Caco-2 (cell line): ENCODE results near the gene ATP9A. TPM values are rescaled to one million over a fixed set of nuclear protein-coding genes. Genes with fewer than 3 reads are reported as not detected.

Source experiments
- BruUV-seq: library from RNA; stranded (reverse); fragments of 400-500 nt; replicated peaks from 2 replicates; lab custom pipeline; 2021; lab: Mats Ljungman, UMichigan
- CTCF ChIA-PET: fragments of 300-600 bp; sonication (Branson Sonifier 250); formaldehyde crosslinking; loops from one replicate; lab custom pipeline; 2022; ENCODE audit warnings: antibody characterized with exemption; lab: Charles Lee
- POLR2A ChIA-PET: fragments of 300-600 bp; sonication (Branson Sonifier 250); formaldehyde crosslinking; loops from one replicate; lab custom pipeline; 2022; ENCODE audit warnings: antibody characterized with exemption; lab: Charles Lee
- DNase-seq, 2 experiments: peaks; one replicate each; pipeline versions ENCODE4 v3.0.0 to v3.0.0-alpha.2; 2020 to 2022
- H3K27me3 ChIP-seq: replicated peaks from 2 replicates; pipeline ENCODE4 v1.6.0; 2011; ENCODE audit warnings: low read length; ENCODE audit not compliant: control insufficient read depth, insufficient read depth
- H3K36me3 ChIP-seq: 2 replicates; pipeline ENCODE4 v1.5.1; 2011; ENCODE audit warnings: low read length; ENCODE audit not compliant: control insufficient read depth, insufficient read depth
- H3K4me1 ChIP-seq: fragments of 250-450 bp; sonication (Bioruptor Pico); 2 replicates; pipeline ENCODE4 v1.5.1; 2020; ENCODE audit warnings: mild to moderate bottlenecking
- H3K4me3 ChIP-seq: 2 replicates; pipeline ENCODE4 v1.5.1; 2011; ENCODE audit warnings: low read depth, mild to moderate bottlenecking, control low read depth, low read length
- H3K9me3 ChIP-seq: fragments of 250-450 bp; sonication (Bioruptor Pico); 2 replicates; pipeline ENCODE4 v1.5.1; 2020; ENCODE audit warnings: mild to moderate bottlenecking, moderate library complexity
- H3K27ac Mint-ChIP-seq: one replicate; pipeline ENCODE4 v1.8.0; 2022; ENCODE audit warnings: mixed read lengths; ENCODE audit not compliant: unreplicated experiment
- H3K27me3 Mint-ChIP-seq: one replicate; pipeline ENCODE4 v1.8.0; 2022; ENCODE audit warnings: mixed read lengths; ENCODE audit not compliant: insufficient read depth, unreplicated experiment
- H3K36me3 Mint-ChIP-seq: one replicate; pipeline ENCODE4 v1.8.0; 2022; ENCODE audit warnings: mild to moderate bottlenecking, mixed read lengths; ENCODE audit not compliant: insufficient read depth, unreplicated experiment
- H3K4me1 Mint-ChIP-seq: one replicate; pipeline ENCODE4 v1.8.0; 2022; ENCODE audit warnings: low read depth, mixed read lengths; ENCODE audit not compliant: unreplicated experiment
- H3K4me3 Mint-ChIP-seq: one replicate; pipeline ENCODE4 v1.8.0; 2022; ENCODE audit warnings: mild to moderate bottlenecking, moderate library complexity, mixed read lengths; ENCODE audit not compliant: unreplicated experiment
- H3K9me3 Mint-ChIP-seq: one replicate; pipeline ENCODE4 v1.8.0; 2022; ENCODE audit warnings: mixed read lengths; ENCODE audit not compliant: unreplicated experiment
- intact Hi-C: fragments of 100-400 bp; cut with micrococcal nuclease; formaldehyde crosslinking; loops from one replicate; pipeline ENCODE4 v1.10.0; 2022; ENCODE audit not compliant: unreplicated experiment
- total RNA-seq: library from RNA; stranded (reverse); gene quantifications from 2 replicates; pipeline ENCODE4 v1.2.3, GENCODE V29; 2022
- TF ChIP-seq, protein P1 (sequence below), 2 experiments: fragments of 200-600 bp in 1 of 2; IDR thresholded peaks; 1 replicate in 1 of 2; 2 replicates in 1 of 2; pipeline versions ENCODE4 v1.5.1 to v1.8.0; 2011 to 2022; ENCODE audit warnings: antibody characterized with exemption in 1 of 2, control low read depth in 1 of 2, inconsistent platforms in 1 of 2, low read depth in 1 of 2, low read length in 1 of 2, mild to moderate bottlenecking in 1 of 2, moderate library complexity in 1 of 2; ENCODE audit not compliant: insufficient read depth in 1 of 2, severe bottlenecking in 1 of 2, unreplicated experiment in 1 of 2

The ATP9A gene
- total RNA-seq, 1 experiment from 2014 or later, result 102 TPM

DNA sequence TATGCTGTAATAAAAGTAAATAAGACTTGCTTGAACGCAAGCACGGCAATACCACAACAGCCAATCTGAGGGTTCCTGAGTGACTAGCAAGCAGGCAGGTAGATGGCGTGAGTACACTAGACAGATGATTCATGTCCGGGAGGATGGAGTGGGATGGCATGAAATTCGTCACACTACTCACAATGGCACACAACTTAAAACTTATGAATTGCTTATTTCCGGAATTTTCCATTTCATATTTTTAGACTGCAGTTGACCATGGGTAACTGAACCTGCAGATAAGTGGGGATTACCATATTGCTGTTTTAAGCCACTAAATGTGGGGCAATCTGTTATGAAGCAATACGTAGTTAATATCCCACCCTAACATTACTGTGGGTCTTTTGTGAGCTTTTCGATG is 132.1 kb downstream of the ATP9A start:
- H3K27ac Mint-ChIP-seq, result no peak overlapping the region
- no peaks in the 10 kb centered on the region for H3K27me3 Mint-ChIP-seq
- Histone ChIP-seq H3K27me3 (no peaks in the 10 kb centered on the region), H3K9me3 (no peaks in the 10 kb centered on the region), H3K4me3 (no peak overlapping the region), H3K4me1 (no peaks in the 10 kb centered on the region), H3K36me3 (peaks cover 3% of the 10 kb centered on the region; the same call in 1 of the 2 replicates)
- TF ChIP-seq, protein P1, sequence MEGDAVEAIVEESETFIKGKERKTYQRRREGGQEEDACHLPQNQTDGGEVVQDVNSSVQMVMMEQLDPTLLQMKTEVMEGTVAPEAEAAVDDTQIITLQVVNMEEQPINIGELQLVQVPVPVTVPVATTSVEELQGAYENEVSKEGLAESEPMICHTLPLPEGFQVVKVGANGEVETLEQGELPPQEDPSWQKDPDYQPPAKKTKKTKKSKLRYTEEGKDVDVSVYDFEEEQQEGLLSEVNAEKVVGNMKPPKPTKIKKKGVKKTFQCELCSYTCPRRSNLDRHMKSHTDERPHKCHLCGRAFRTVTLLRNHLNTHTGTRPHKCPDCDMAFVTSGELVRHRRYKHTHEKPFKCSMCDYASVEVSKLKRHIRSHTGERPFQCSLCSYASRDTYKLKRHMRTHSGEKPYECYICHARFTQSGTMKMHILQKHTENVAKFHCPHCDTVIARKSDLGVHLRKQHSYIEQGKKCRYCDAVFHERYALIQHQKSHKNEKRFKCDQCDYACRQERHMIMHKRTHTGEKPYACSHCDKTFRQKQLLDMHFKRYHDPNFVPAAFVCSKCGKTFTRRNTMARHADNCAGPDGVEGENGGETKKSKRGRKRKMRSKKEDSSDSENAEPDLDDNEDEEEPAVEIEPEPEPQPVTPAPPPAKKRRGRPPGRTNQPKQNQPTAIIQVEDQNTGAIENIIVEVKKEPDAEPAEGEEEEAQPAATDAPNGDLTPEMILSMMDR (IDR thresholded peaks at IDR 0.05; ENCODE audit: insufficient read depth in 1 of 2, low read depth in 1 of 2, low read length in 1 of 2, severe bottlenecking in 1 of 2, unreplicated experiment in 1 of 2), result no peak
- no TSS peak for BruUV-seq
- peaks cover 16% of the 10 kb centered on the region for H3K4me1 Mint-ChIP-seq
- DNase-seq, result no peak
- CTCF ChIA-PET, result no interaction called here
- H3K9me3 Mint-ChIP-seq, result no peaks in the 10 kb centered on the region
- intact Hi-C loops, result loop anchor here (5.0 kb wide), 2 partner anchors 51 to 136 kb away; no protein-coding TSS in a partner anchor
- peaks cover 61% of the 10 kb centered on the region for H3K36me3 Mint-ChIP-seq
- POLR2A ChIA-PET, result no interaction called here
- no peak overlapping the region for H3K4me3 Mint-ChIP-seq

DNA sequence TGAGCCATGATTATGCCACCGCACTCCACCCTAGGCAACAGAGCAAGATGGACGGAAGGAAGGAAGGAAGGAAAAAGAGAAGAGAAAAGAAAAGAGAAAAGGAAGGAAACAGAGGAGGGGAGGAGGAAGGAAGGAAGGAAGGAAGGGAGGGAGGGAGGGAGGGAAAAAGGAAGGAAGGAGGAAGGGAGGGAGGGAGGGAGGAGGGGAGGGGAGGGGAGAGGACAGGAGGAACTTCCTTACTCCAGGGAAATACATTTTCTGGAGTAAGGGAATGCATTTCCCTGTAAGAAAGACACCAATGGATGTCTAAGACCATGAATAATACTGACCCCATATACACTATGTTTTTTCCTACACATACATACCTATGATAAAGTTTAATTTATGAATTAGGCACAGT is 132.5 kb downstream of the ATP9A start:
- H3K36me3 Mint-ChIP-seq, result peaks cover 63% of the 10 kb centered on the region
- no peaks in the 10 kb centered on the region for H3K27me3 Mint-ChIP-seq
- TF ChIP-seq, protein P1 (IDR thresholded peaks at IDR 0.05; ENCODE audit: insufficient read depth in 1 of 2, low read depth in 1 of 2, low read length in 1 of 2, severe bottlenecking in 1 of 2, unreplicated experiment in 1 of 2), result no peak
- Histone ChIP-seq H3K4me3 (no peak overlapping the region), H3K36me3 (peaks cover 3% of the 10 kb centered on the region; the same call in 1 of the 2 replicates), H3K4me1 (no peaks in the 10 kb centered on the region), H3K9me3 (no peaks in the 10 kb centered on the region), H3K27me3 (no peaks in the 10 kb centered on the region)
- ChIA-PET POLR2A (no interaction called here), CTCF (no interaction called here)
- no peak overlapping the region for H3K27ac Mint-ChIP-seq
- H3K9me3 Mint-ChIP-seq, result no peaks in the 10 kb centered on the region
- intact Hi-C loops, result loop anchor here (5.0 kb wide), 2 partner anchors 52 to 137 kb away; no protein-coding TSS in a partner anchor
- BruUV-seq, result no TSS peak
- peaks cover 16% of the 10 kb centered on the region for H3K4me1 Mint-ChIP-seq
- H3K4me3 Mint-ChIP-seq, result no peak overlapping the region
- DNase-seq, result no peak

DNA sequence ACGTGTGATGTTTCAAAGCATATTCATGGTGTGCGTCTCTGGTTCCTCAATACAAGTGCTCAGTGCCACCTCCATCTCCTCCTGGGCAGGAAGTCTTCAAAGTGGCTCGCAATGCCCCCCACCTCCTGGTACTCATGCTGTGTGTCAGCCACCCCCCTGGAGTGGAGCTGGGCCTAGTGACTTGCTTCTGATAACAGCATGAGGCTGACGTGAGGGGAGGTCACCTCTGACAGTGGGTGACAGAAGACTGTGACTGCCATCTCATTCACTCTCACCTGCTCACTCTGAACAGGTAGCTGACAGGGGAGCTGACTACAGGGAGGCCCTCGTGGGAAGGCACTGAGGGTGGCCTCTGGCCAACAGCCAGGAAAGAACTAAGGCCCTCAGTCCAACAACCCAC is 133.3 kb downstream of the ATP9A start:
- no peaks in the 10 kb centered on the region for H3K27me3 Mint-ChIP-seq
- BruUV-seq, result no TSS peak
- POLR2A ChIA-PET, result no interaction called here

More for the DNA sequence above, 133.3 kb downstream of the ATP9A start:
- peaks cover 55% of the 10 kb centered on the region for H3K36me3 Mint-ChIP-seq
- intact Hi-C loops, result loop anchor here (5.0 kb wide), 2 partner anchors 52 to 137 kb away; no protein-coding TSS in a partner anchor
- Histone ChIP-seq H3K4me3 (no peak overlapping the region), H3K4me1 (no peaks in the 10 kb centered on the region), H3K9me3 (no peaks in the 10 kb centered on the region), H3K36me3 (0 out of 2 replicates have a peak, but pooled peaks cover 3% of the 10 kb centered on the region), H3K27me3 (no peaks in the 10 kb centered on the region)
- H3K4me1 Mint-ChIP-seq, result peaks cover 16% of the 10 kb centered on the region
- CTCF ChIA-PET, result no interaction called here
- DNase-seq, result no peak
- TF ChIP-seq, protein P1 (IDR thresholded peaks at IDR 0.05; ENCODE audit: insufficient read depth in 1 of 2, low read depth in 1 of 2, low read length in 1 of 2, severe bottlenecking in 1 of 2, unreplicated experiment in 1 of 2), result no peak
- no peak overlapping the region for H3K27ac Mint-ChIP-seq
- no peak overlapping the region for H3K4me3 Mint-ChIP-seq
- no peaks in the 10 kb centered on the region for H3K9me3 Mint-ChIP-seq
